GM21367 (cell line): ENCODE data around the gene FXN.
"Not testable (repeated sequence)": the region's sequence is repeated elsewhere in the genome, so short reads cannot be mapped to it uniquely, and the experiment has no call there.

Experiments used
- ATAC-seq: cut with Tn5 transposase; IDR thresholded peaks from one replicate; pipeline ENCODE4 v1.9.1; 2021; ENCODE audit not compliant: unreplicated experiment

Gene FXN

DNA sequence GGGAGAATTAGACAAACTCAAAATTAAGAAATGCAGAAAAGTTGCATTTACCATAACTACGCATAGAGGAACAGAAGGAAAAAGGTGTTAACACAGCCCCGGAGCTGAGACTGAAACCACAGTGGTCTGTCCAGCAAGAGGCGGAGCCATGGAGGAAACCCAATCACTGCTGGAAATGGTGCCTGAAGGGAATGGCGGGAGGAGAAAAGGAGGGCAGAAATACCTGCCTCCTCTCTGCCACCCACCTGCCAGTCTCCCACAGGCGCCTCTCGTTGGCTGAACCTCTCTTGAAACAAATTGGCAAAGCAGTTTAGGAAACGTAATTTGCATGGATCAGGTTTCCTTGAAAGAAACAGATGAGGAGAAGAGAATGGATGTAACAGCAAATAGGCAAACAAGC lies 11.9 kb upstream of the FXN start:
- ATAC-seq = no peak

DNA sequence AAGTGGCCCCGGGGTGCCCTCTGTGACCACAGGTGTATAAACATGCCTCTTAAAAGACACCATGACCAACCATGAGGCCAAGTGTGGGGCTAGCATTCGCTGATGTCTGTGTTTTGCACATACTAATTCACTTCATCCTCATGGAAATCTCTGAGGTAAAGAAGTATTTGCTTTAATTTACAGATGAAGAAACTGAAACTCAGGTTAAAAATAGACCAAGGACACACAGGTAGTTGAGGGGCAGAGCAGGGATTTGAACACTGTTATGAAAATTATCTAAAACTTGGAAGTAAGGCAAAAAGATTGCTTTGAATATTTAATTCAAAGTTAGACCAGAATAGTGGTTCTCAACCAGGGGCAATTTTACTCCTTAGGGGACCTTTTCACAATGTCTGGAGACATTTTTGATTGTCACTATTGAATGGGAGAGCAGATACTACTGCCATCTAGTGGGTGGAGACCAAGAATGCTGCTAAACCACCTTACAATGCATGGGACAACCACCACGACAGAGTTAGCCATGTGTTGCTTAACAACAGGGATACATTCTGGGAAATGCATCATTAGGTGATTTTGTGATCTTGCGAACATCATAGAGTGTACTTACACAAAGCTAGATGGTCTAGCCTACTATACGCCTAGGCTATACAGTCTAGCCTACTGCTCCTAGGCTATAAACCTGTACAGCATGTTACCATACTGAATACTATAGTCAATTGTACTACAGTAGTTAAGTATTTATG lies 8.0 kb upstream of the FXN start:
- peak; percentile 65 for ATAC-seq

- ATAC-seq = no peak
These were observed 6.8 kb upstream of the FXN start for GRCh38 chr9:69028754-69029153.

GRCh38 chr9:69029535-69029934 lies 6.0 kb upstream of the FXN start:
- ATAC-seq = no peak

- ATAC-seq = no peak
These were observed 4.5 kb upstream of the FXN start for GRCh38 chr9:69030851-69031645.

- ATAC-seq = no peak
These were observed 1.5 kb upstream of the FXN start for GRCh38 chr9:69034071-69034470.

- no peak for ATAC-seq
These were observed 757 bp downstream of the FXN start for GRCh38 chr9:69036309-69036708.

GRCh38 chr9:69036799-69037198 lies 1.2 kb downstream of the FXN start:
- ATAC-seq = no peak

DNA sequence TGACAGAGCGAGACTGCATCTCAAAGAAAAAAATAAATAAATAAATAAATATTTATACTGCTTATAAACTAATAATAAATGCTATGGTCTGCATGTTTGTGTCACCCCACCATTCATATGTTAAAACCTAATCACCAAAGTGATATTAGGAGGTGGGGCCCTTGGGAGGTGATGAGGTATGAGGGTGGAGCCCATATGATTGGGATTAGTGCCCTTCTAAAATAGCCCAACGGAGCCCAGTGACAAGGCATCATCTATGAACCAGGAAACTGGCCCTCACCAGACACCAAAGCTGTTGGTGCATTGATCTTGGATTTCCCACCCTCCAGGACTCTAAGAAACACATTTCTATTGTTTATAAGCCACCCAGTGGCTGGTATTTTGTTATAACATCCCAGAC lies 5.1 kb downstream of the FXN start:
- no peak for ATAC-seq

GRCh38 chr9:69044240-69045219 lies 9.0 kb downstream of the FXN start:
- ATAC-seq = no peak

GRCh38 chr9:69045821-69046220 lies 10.3 kb downstream of the FXN start:
- no peak for ATAC-seq

DNA sequence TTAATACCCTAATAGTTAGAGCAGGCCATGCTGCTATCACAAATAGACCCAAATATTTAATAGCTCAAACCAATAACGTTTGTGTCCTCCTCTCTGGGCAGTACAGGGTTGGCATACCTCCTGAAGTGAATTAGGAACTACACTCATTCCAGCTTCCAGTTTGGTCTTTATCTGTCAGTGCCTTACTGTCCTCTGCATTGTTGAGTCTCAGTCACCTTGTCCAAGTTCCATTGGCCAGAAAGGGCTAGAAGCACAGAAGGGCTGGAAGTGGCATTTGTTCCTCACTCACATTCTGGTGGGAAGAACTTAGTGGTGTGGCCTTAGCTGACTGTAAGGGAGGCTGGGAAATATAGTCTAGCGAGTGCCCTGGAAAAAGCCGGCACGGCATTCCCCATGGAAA lies 11.2 kb downstream of the FXN start:
- no peak for ATAC-seq

DNA sequence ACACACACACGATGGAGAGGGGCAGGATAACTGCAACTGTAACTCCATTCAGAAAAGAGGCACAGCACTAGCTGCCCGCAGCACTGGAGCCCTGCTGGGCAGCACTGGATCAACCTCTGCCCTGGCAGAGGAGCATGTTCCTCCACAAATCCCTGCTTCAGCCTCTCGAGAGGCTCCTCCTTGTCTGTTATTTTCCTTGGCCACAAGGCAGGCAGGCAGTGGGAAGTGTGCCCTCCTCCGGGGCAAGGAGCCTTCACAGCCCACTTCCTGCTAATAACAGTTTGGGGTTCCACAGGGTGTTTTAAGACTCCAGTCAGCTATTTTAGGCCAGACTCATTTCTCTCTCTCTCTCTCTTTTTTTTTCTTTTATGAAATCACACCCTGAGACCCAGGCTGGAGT lies 11.8 kb downstream of the FXN start:
- no peak for ATAC-seq

GRCh38 chr9:69049094-69049493 lies 13.5 kb downstream of the FXN start:
- no peak for ATAC-seq

DNA sequence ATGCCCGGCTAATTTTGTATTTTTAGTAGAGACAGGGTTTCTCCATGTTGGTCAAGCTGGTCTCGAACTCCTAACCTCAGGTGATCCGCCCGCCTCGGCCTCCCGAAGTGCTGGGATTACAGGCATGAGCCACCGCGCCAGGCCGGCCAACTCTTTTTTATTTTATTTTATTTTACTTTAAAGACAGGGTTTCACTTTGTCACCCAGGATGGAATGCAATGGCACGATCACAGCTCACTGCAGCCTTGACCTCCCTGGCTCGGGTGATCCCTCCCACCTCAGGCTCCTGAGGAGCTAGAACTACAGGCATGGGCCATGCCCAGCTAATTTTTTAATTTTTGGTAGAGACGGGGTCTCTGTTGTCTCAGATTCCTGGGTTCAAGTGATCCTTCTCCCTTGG lies 15.4 kb downstream of the FXN start:
- not testable (repeated sequence) for ATAC-seq

GRCh38 chr9:69054989-69055388 lies 19.4 kb downstream of the FXN start:
- ATAC-seq = no peak

- ATAC-seq = no peak
These were observed 20.8 kb downstream of the FXN start for GRCh38 chr9:69056191-69056815.

DNA sequence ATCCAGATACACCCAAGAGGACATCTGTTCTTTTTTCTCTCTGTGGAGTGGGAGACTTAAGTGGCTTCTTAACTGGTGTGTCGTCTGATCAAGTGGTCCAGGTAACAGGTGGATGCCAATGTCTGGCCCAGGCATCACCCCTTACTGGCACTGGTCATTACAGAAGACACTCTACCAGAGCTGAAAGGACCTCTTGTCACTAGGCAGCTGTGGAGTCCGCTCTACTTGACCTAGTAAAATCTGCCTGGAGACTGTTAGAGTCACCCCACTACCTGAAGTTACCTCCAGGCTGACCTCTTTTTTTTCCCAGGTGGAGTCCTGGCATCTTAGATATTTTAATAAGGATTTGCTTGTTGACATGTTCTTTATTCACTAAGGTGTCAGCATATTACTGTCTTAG lies 22.5 kb downstream of the FXN start:
- no peak for ATAC-seq

- no peak for ATAC-seq
These were observed 25.2 kb downstream of the FXN start for GRCh38 chr9:69060766-69061165.

DNA sequence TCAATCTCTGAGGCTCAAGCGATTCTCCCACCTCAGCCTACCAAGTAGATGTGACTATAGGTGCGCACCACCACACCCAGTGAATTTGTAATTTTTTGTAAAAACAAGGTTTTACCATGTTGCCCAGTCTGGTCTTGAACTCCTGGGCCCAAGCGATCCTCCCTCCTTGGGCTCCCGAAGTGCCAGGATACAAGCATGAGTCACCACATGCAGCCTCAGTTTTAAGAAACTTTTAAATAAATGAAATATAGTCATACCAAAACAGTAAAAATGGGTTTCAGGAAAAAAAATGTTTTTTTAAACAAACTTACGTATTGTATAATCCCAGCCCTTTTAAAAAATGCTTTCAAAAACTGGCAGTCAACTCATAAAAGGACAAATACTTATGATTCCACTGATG lies 26.6 kb downstream of the FXN start:
- ATAC-seq = no peak

GRCh38 chr9:69063839-69064238 lies 28.3 kb downstream of the FXN start:
- no peak for ATAC-seq
